Measurements from ENCODE around the gene MORN1.

The MORN1 gene

DNA sequence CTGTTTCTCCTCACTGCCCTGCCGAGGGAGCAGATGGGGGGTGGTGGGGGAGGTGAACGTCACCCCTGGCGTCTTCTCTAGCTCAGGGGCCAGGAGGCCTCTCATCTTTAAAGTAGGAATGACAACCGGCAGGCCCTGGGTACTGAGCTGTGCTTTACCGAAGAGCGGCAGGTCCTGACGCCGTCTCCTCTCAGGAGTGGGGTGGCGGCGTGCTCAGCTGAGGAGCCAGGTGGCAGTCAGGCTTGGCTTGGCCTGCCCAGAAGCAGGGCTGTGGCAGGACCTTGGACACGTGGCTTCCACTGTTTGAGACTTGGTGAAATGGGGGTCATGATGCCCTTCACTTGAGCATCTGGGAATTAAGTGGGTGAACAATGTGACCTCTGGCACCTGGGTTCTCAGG lies 3.4 kb upstream of the MORN1 start:
- H3K4me1 Mint-ChIP-seq = peaks cover 51% of the 10 kb centered on the region
- peak overlapping the region; percentile 45 for H3K27ac Mint-ChIP-seq
- CTCF ChIA-PET = no interaction called here
- no peak overlapping the region for H3K4me3 Mint-ChIP-seq
- peaks cover 49% of the 10 kb centered on the region for H3K36me3 Mint-ChIP-seq
- no peaks in the 10 kb centered on the region for H3K9me3 Mint-ChIP-seq
- H3K27me3 Mint-ChIP-seq = no peaks in the 10 kb centered on the region
- no peak for DNase-seq

DNA sequence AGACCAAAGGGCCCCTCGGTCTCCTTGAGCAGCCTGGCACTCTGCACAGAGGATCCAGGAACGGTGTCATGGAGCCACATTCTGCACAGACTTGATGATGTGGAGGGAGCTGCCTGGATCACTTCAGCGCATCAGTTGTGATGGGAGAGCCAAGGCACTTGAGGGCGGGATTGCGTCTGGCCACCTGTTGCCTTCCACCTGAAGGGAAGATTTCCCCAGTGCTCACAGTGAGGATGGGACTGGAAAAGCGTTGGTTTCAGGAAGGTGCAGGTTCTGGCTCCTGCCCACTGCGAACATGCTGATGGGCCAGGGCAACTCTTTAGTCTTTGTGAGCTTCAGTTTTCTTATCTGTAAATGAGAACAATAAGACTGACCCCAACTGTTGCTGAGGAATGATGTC lies 2.9 kb upstream of the MORN1 start:
- Mint-ChIP-seq H3K27ac (no peak overlapping the region), H3K9me3 (no peaks in the 10 kb centered on the region), H3K27me3 (no peaks in the 10 kb centered on the region), H3K4me3 (no peak overlapping the region), H3K36me3 (peaks cover 46% of the 10 kb centered on the region), H3K4me1 (peaks cover 51% of the 10 kb centered on the region)
- CTCF ChIA-PET = interaction anchor here (0.7 kb wide), 1 partner anchor 13 kb away, joined by 3 read pairs; no protein-coding TSS in a partner anchor
- no peak for DNase-seq

DNA sequence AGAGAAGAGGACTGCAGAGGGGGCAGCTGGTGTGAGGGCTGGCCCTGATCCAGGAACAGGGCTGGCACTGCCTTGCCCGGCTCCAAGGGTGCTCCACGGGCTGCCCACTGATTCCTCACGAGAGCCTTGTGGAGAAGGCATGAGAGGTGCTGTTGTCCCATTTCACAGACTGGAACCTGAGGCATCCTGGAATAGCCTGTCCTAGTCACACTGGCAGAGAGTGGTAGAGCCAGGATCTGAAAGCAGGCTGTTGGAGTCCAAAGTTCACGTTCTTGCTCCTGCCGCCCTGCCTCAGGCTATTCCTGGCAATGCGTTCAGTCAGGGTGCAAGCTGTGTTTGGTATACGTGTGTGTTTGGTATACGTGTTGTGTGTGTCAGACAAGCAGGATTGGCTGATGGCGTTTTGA lies 2.1 kb upstream of the MORN1 start:
- H3K9me3 Mint-ChIP-seq = no peaks in the 10 kb centered on the region
- H3K36me3 Mint-ChIP-seq = peaks cover 39% of the 10 kb centered on the region
- CTCF ChIA-PET = interaction anchor here (0.7 kb wide), 1 partner anchor 14 kb away, joined by 3 read pairs; no protein-coding TSS in a partner anchor
- peak overlapping the region; percentile 81 for H3K4me3 Mint-ChIP-seq
- DNase-seq = no peak
- H3K4me1 Mint-ChIP-seq = peaks cover 49% of the 10 kb centered on the region
- H3K27me3 Mint-ChIP-seq = no peaks in the 10 kb centered on the region
- no peak overlapping the region for H3K27ac Mint-ChIP-seq

DNA sequence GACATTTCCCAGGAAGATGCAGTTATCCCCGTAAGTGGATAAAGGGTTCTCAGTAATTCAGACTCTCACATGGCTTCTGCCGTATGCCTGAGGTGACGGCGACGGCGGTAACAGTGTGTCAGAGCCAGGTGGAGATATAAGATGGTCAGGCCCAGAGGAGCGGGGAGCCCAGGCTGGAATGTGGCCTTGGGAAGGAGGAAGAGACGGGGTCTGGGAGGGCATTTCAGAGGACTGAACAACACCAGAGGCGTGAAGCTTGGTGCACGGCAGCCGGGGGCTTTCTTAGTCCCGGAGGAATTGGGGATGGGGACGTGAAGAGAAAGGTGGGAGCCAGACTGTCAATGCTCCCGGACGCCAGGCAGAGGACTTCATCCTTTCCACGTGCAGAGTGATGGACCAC lies 1.3 kb upstream of the MORN1 start:
- Mint-ChIP-seq H3K27ac (peak overlapping the region; percentile 88), H3K4me1 (peaks cover 49% of the 10 kb centered on the region), H3K27me3 (no peaks in the 10 kb centered on the region), H3K9me3 (no peaks in the 10 kb centered on the region), H3K4me3 (peak overlapping the region; percentile 81), H3K36me3 (peaks cover 39% of the 10 kb centered on the region)
- CTCF ChIA-PET = interaction anchor here (3.8 kb wide), 1 partner anchor 12 kb away, joined by 19 read pairs; no protein-coding TSS in a partner anchor
- no peak for DNase-seq

DNA sequence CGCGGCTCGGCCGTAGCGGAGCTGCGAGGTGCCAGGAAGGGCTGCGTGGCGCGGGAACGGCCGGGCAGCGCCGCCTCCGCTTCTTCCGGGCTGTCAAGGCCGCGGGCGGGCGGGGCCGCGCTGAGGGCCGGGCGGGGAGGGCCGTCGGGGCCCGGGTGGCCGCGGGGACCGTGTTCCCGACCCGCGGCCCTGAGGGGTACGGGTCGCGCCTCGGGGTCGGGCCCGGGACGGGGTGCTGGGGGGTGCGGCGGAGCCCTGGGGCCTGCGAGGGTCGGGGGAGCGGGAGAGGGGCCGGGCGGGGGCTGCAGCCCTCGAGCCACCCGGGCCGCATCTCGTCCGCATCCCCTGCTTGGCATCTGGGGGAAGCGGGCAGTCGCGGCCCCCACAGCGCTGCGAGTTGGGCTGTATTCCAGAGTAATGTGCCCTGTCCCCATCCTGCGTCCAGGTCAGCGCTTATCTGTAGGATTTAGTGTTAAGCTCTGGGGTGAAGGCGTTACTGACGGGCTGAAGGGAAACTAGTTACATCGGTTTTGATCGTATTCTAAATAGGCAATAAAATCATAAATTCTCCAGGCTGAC lies 666 bp upstream of the MORN1 start:
- DNase-seq = no peak
- Mint-ChIP-seq H3K27me3 (no peaks in the 10 kb centered on the region), H3K4me3 (peak overlapping the region; percentile 81), H3K4me1 (peaks cover 47% of the 10 kb centered on the region), H3K36me3 (peaks cover 33% of the 10 kb centered on the region), H3K9me3 (no peaks in the 10 kb centered on the region), H3K27ac (peak overlapping the region; percentile 88)
- CTCF ChIA-PET = interaction anchor here (0.9 to 3.9 kb wide), 4 partner anchors 11 to 196 kb away, joined by 3 to 22 read pairs (median 11); partner anchors contain the start of gene FAAP20

DNA sequence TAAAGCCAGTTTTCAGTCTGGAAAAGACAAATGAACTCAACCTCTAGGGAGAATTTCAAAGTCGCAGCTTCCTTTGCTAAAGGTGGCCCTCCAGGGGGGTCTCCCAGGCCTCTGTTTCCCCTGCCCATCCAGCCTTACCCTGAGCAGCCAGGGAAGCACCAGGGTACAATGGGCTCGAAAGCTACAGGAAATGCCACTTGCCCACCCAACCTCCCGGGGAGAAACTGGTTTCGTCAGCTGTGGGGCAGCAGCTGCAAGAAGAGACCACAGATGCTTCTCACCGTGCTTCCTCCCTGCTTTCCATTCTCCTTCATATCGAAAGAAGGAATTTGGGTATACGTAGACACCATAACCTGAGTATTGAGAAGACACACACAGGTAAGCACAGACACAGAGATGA lies 1.7 kb downstream of the MORN1 start:
- Mint-ChIP-seq H3K4me1 (peaks cover 38% of the 10 kb centered on the region), H3K4me3 (peak overlapping the region; percentile 78), H3K27me3 (no peaks in the 10 kb centered on the region), H3K36me3 (peaks cover 21% of the 10 kb centered on the region), H3K9me3 (no peaks in the 10 kb centered on the region), H3K27ac (no peak overlapping the region)
- CTCF ChIA-PET = interaction anchor here (0.7 to 3.9 kb wide), 4 partner anchors 9 to 194 kb away, joined by 3 to 22 read pairs (median 11); partner anchors contain the start of gene FAAP20
- no peak for DNase-seq

DNA sequence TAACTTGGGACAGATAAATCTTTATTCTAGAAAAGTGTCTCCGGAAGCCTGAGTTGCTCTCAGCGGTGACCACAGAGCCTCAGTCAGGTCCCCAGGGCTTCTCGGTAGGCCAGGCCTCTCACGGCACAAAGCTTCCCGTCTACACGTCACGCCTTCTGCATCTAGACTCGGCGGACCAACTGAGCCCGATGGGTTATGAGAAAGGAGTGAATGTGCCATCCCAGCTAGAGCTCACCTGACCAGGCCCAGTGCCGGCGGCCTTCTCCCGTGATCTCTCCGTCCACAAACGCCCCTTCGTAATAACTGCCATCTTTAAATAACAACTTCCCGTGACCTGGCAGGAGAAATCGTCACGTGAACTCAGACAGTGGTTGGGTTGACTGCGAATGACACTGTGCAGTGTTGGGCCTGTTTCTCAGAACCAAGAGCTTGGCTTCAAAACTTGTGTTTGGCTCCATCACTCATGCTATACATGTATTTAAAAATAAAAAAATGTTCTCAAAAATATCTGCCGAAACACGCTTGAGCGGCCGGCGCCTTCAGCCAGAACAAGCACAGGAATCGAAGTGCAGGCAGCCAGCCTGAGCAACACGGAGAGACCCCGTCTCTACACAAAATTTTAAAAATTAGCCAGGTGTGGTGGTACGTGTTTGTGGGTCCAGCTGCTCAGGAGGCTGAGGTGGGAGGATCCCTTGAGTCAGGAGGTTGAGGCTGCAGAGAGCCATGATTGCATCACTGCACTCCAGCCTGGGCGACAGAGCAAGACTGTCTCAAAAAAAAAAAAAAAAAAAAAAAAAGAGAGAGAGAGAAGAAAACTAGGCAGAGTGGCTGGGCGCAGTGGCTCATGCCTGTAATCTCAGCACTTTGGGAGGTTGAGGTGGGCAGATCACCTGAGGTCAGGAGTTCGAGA lies 3.1 kb downstream of the MORN1 start:
- DNase-seq = no peak
- H3K36me3 Mint-ChIP-seq = peaks cover 11% of the 10 kb centered on the region
- H3K4me3 Mint-ChIP-seq = no peak overlapping the region
- H3K27me3 Mint-ChIP-seq = no peaks in the 10 kb centered on the region
- CTCF ChIA-PET = interaction anchor here (1.4 to 3.9 kb wide), 3 partner anchors 9 to 193 kb away, joined by 3 to 22 read pairs (median 8); partner anchors contain the start of gene FAAP20
- no peak overlapping the region for H3K27ac Mint-ChIP-seq
- H3K4me1 Mint-ChIP-seq = peaks cover 28% of the 10 kb centered on the region
- no peaks in the 10 kb centered on the region for H3K9me3 Mint-ChIP-seq

DNA sequence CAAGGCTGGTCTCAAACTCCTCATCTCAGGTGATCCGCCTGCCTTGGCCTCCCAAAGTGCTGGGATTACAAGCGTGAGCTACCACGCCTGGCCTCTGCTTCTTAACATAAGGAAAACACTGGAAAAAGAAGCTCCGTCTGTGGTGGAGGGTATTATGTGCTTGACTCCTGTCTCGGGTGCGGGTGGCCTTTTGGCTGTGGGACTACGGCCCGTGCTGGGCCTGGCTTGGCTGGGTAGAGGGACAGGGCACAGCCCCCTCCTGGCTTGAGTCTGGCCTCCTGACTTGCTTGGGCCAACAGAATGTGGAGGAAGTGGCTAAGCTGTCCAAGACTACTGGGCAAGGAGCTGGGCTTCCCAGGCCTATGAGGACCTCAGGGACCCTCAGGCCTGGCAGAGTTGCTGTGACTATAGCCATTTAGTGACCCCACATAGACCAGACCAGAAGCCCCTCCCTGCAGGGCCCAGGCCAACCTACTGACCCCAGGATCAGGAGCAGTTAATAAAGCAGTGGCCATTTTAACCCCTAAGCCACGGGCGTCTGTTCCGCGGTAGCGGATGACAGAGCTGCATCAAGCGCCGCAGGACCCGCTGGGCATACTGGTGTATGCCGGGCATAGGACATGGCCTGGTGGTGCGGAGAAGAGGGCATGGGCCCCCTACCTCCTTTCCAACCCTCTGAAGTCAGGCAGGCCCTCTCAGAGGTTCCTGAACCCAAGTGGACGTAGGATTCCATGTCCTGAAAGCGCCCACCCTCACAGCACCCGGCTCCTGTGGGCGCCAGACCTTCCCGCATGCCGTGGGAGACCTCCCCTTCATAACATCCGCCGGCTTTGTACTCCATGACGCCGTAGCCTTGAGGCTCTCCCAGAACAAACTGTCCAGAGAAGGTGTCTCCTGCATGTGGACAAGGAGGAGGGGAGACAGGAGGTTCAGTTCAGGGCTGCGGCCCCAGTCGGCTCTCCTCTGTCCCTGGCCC lies 4.4 kb downstream of the MORN1 start:
- Mint-ChIP-seq H3K36me3 (no peaks in the 10 kb centered on the region), H3K4me1 (peaks cover 19% of the 10 kb centered on the region), H3K27me3 (no peaks in the 10 kb centered on the region), H3K27ac (no peak overlapping the region), H3K9me3 (no peaks in the 10 kb centered on the region), H3K4me3 (no peak overlapping the region)
- CTCF ChIA-PET = interaction anchor here (2.0 kb wide), 1 partner anchor 192 kb away, joined by 8 read pairs; the partner anchor contains the start of gene FAAP20
- DNase-seq = no peak

DNA sequence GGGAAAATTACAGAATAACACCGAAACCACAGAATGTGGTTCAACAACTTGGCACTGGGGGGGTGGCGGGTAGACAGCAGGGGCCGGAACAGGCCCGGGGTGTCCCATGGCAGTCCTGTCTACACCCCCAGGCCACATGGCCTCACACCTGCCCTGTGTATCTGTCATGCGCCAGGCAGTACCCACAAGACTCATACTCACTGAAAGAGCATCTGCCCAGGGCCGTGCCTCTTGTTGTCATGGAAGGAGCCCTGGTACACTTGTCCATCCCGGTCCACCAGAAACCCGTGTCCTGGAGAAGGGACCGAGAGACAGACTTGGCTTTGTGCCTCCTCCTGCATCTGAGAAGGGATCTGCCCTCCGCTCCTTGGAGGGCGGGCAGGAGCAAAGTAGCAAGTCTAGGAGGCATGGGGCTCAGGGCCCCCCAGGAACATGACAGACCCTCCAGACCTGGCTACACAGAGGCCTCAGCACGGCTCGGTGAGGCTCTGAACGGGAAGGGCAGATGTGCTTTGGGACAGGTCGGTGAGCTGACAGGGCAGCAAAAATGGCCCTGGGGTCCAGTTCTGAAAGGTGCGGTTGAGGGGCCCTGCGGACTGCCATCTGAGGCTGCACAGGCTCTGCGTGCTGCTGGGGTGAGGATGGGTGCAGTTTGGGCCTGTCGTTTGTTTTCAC lies 5.6 kb downstream of the MORN1 start:
- Mint-ChIP-seq H3K4me1 (peaks cover 19% of the 10 kb centered on the region), H3K9me3 (no peaks in the 10 kb centered on the region), H3K27me3 (no peaks in the 10 kb centered on the region), H3K27ac (no peak overlapping the region), H3K4me3 (no peak overlapping the region), H3K36me3 (no peaks in the 10 kb centered on the region)
- DNase-seq = no peak
- CTCF ChIA-PET = interaction anchor here (2.0 to 9.8 kb wide), 2 partner anchors 188 to 191 kb away, joined by 8 to 217 read pairs; partner anchors contain the start of gene FAAP20

DNA sequence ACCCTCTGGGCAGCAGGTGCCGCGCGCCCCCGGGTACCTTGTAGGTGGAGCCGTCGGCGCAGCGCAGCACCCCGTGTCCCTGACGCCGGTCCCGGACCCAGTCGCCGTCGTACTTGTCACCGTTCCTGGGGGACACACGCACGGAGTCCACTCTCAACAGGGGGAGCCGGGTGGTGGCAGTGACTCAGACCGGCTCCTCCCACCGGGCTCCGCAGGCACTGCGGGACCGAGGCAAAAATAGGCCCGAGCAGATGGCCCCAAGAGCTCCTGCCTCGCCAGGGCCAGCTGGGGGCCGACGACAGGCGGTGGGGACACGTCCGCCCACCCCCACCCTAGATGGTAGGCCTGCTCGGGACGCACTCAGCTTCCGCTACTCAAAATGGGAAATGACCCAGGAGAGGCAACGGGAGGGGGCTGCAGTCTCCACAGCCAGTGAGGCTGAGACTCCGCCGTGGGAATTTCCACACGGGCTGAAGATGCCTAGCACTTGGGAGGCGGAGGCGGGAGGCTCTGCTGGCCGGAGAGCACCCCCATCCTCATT lies 6.3 kb downstream of the MORN1 start:
- no peaks in the 10 kb centered on the region for H3K9me3 Mint-ChIP-seq
- no peak overlapping the region for H3K27ac Mint-ChIP-seq
- peaks cover 12% of the 10 kb centered on the region for H3K4me1 Mint-ChIP-seq
- no peaks in the 10 kb centered on the region for H3K36me3 Mint-ChIP-seq
- H3K4me3 Mint-ChIP-seq = no peak overlapping the region
- DNase-seq = no peak
- CTCF ChIA-PET = interaction anchor here (9.8 kb wide), 1 partner anchor 188 kb away, joined by 217 read pairs; the partner anchor contains the start of gene FAAP20
- no peaks in the 10 kb centered on the region for H3K27me3 Mint-ChIP-seq

DNA sequence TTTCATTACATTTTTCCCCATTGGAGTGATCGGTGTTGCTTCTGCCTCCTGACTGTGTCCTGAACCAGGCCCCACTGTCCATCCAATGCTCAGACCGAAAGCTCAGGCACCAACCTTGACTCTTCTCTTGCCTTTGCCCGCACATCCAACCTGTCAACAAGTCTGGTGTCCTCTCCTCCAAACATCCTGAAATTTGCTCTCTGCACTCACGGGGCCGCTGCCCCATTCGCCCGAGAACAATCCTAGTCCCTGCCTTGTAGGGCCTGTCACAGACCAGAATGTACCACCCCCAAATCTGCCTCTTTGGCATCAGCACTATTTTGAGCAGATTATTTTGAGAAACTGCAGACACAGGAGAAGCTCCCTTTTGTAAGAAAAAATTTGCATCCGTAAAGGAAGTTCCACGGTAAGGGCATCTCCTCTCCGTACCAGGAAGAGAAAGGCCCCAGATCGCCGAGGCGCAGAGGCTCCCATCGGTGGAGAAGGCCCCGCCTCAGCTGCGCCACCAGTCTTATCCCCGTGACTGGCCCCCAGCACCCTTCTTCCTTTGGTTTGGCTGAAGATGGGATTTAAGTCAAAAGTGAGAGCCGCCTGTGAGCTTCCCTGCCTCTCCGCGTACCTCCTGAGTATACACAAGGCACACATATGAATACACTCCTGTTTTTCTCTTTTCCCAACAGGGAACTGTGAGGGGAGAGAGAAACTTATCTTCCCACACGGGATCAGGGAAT lies 7.1 kb downstream of the MORN1 start:
- no peak for DNase-seq
- H3K4me3 Mint-ChIP-seq = no peak overlapping the region
- no peak overlapping the region for H3K27ac Mint-ChIP-seq
- H3K27me3 Mint-ChIP-seq = no peaks in the 10 kb centered on the region
- H3K9me3 Mint-ChIP-seq = no peaks in the 10 kb centered on the region
- CTCF ChIA-PET = interaction anchor here (9.8 kb wide), 1 partner anchor 187 kb away, joined by 217 read pairs; the partner anchor contains the start of gene FAAP20
- H3K4me1 Mint-ChIP-seq = peaks cover 6% of the 10 kb centered on the region
- no peaks in the 10 kb centered on the region for H3K36me3 Mint-ChIP-seq

DNA sequence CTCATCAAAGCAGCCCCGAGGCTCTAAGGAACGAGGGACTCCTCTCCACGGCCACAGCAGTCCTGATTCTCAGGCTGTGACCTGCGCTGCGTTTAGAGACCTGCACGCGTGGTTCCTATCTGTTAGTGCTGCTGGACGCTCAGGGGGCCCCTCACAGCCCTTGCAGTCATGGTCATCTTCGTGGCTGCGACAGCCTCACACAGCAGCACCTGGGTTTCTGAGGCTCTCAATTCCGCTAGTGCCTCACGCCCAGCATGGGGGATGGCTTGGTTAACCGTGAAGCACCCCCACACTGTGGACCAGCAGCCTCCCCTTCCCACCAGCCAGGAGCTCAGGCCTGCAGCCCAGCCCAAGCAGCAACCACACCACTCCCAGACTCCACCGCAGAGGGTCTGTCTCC lies 7.8 kb downstream of the MORN1 start:
- Mint-ChIP-seq H3K36me3 (no peaks in the 10 kb centered on the region), H3K27me3 (no peaks in the 10 kb centered on the region), H3K4me1 (peaks cover 6% of the 10 kb centered on the region), H3K9me3 (no peaks in the 10 kb centered on the region), H3K27ac (no peak overlapping the region), H3K4me3 (no peak overlapping the region)
- no peak for DNase-seq
- CTCF ChIA-PET = interaction anchor here (3.0 to 9.8 kb wide), 2 partner anchors 186 to 193 kb away, joined by 19 to 217 read pairs; partner anchors contain the start of gene FAAP20

All from activated naive CD4-positive, alpha-beta T cell treated with anti-CD3 and anti-CD28 coated beads, Interleukin-2, amount 10 ng/mL, durations not matched to agents 7 days and 5 days (primary cell).